Sigmoid colon (tissue), 4 donors: Measurements from ENCODE around the gene CDC42SE2.

Source experiments
- EP300 ChIP-seq, 4 donors: sonication (generic); formaldehyde crosslinking; IDR thresholded peaks; one replicate each; pipeline ENCODE4 v1.6.1; 2017; ENCODE audit warnings: antibody characterized with exemption in 4 of 4
- POLR2A ChIP-seq, 2 donors: fragments of 450-650 bp; IDR thresholded peaks; one replicate each; pipeline ENCODE4 v1.6.1; 2016; ENCODE audit warnings: antibody characterized with exemption in 2 of 2, mild to moderate bottlenecking in 2 of 2, moderate library complexity in 2 of 2

DNA sequence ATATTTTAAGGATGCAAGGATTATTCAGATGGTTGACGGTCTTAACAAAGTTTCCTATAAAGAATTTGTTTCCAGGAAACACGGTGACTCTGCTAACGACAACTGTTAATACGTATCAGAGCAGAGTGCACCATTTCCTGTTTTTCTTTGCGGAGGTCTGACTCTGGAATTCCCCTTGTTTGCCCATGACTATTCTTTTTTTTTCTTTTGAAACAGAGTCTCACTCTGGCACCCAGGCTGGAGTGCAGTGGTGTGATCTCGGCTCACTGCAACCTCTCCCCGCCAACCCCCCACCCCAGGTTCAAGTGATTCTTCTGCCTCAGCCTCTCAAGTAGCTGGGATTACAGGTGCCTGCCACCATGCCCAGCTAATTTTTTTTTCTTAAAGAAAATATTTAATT lies 115.9 kb downstream of the CDC42SE2 start:
- no peak for TF ChIP-seq EP300 (IDR thresholded peaks at IDR 0.05)
- no peak for TF ChIP-seq POLR2A (IDR thresholded peaks at IDR 0.05)
